HG03439 (cell line): Measurements from ENCODE around the gene B4GALT5.
"Not testable (repeated sequence)": the region's sequence is repeated elsewhere in the genome, so short reads cannot be mapped to it uniquely, and the experiment has no call there.

ENCODE experiments used
- ATAC-seq: cut with Tn5 transposase; IDR thresholded peaks from one replicate; pipeline ENCODE4 v1.9.1; 2021; ENCODE audit warnings: mild to moderate bottlenecking, moderate library complexity; ENCODE audit not compliant: unreplicated experiment

The B4GALT5 gene

GRCh38 chr20:49611539-49612126, 102.0 kb downstream of the B4GALT5 start:
- not testable (repeated sequence) for ATAC-seq

GRCh38 chr20:49610691-49611538, 102.8 kb downstream of the B4GALT5 start:
- ATAC-seq = peak; percentile 71

- ATAC-seq = peak; percentile 41
Measured at GRCh38 chr20:49608752-49609670, 104.7 kb downstream of the B4GALT5 start.

GRCh38 chr20:49607568-49607967, 106.1 kb downstream of the B4GALT5 start:
- no peak for ATAC-seq

- ATAC-seq = no peak
Measured at GRCh38 chr20:49603209-49603627, 110.5 kb downstream of the B4GALT5 start.

DNA sequence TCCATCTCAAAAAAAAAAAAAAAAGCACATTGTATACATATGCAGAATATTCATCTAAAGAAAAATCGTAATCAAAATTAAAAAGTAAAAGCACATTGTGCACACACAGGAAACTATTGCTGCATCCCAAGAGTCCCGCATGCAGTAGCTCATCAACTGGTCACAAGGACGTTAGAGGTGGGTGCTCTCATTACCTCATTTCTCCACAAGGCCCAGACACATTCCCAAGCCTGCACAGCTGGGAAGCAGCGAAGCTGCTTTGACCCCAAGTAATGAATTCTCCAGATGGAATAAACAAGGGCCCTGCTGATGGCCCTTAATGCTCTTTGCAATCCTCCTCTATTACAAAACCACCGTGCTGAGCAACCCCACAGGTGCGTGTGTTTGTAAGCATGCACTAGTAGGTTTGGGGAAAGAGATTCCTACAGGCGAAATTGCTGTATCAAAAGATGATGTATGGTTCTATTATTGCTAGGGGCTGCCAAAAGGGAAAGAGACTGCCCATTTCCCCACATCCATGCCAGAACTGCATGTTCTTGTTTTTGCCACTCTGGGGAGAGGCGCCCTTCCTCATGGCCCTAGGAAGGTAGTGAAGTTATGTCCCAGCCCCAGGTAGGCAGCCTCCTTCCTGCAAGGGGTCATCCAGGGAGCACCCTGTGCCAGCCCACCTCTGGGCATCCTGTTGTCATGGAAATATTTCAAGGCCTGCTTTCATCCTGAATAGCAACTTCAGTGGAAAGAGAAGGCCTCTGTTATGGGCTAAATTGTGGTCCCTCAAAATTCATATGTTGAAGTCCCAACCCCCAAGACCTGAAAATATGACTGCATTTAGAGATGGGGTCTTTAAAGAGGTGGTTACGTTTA, 111.1 kb downstream of the B4GALT5 start:
- no peak for ATAC-seq

GRCh38 chr20:49601153-49601924, 112.3 kb downstream of the B4GALT5 start:
- no peak for ATAC-seq

GRCh38 chr20:49599746-49600113, 113.9 kb downstream of the B4GALT5 start:
- no peak for ATAC-seq

DNA sequence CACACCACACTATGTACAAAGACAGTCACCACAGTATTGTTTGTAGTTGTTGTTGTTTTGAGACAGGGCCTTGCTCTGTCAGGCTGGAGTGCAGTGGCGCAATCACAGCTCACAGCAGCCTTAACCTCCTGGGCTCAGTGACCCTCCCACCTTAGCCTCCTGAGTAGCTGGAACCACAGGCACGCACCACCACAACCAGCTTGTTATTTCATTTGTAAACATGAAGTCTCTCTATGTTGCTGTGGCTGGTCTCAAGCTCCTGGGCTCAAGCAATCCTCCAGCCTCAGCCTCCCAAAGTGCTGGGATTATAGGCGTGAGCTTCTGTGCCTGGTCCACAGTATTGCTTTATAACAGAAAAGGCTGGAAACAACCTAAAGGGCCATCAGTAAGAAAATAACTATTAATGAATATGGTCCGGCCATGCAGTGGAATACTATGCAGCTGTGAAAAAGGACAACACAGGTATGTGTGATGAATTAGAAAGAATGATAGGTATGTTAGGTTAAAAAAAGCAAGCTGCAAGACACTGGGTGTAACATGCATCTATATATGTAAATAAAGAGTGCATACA, 115.8 kb downstream of the B4GALT5 start:
- ATAC-seq = no peak

- ATAC-seq = no peak
Measured at GRCh38 chr20:49595811-49596561, 117.7 kb downstream of the B4GALT5 start.

DNA sequence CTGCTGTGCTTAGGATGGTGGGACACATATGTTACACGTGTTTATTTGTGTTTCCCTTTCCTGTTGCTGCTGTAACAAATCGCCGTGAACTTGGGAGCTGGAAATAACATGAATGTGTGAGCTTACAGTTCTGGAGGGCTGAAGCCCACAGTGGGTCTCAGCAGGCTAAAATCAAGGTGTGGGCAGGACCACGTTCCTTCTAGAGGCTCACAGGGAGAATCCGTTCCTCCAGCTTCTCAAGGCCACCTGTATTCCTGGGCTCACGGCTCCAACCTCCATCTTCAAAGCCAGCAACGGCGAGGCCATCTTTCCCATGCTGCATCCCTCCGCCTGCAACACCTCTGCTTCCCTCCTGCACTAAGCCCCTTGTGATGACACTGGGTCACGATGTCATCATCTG, 118.3 kb downstream of the B4GALT5 start:
- ATAC-seq = no peak

GRCh38 chr20:49594931-49595315, 118.8 kb downstream of the B4GALT5 start:
- ATAC-seq = no peak

DNA sequence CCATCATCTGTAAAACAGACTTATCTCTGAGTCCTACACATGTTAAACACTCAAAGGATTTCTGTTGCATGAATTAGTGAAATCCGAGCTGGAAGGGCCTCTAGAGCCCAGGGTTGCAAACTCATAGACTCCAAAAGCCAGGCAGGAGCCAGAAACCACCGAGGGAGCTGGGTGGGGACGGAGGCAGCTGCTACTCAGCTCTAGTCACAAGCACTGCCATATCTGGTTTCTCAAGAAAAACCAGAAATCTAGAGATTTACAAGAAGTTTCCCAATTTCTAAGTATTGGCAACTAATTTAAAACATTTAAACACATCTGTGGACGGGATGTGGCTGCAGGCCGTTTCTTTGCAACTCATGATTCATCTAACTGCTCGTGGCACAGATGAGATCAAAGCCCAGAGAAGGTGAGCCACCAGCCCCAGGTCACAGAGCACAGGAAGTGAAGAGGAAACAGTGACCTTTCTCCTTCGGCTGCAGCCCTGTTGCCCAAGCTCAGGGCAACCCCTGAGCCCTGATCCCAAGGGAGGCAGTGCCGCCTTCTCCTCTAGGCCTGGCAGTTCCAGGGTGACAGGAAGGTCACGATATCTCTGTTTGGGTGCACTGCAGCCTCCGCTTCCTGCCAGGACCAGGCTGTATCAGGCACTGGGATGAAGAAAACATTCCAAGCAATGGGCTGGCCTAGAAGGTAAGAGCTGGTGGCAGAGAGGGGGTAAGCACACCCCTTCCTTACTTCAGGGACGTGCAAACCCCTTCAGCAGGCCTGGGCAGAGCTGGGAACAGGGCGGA, 119.3 kb downstream of the B4GALT5 start:
- no peak for ATAC-seq

DNA sequence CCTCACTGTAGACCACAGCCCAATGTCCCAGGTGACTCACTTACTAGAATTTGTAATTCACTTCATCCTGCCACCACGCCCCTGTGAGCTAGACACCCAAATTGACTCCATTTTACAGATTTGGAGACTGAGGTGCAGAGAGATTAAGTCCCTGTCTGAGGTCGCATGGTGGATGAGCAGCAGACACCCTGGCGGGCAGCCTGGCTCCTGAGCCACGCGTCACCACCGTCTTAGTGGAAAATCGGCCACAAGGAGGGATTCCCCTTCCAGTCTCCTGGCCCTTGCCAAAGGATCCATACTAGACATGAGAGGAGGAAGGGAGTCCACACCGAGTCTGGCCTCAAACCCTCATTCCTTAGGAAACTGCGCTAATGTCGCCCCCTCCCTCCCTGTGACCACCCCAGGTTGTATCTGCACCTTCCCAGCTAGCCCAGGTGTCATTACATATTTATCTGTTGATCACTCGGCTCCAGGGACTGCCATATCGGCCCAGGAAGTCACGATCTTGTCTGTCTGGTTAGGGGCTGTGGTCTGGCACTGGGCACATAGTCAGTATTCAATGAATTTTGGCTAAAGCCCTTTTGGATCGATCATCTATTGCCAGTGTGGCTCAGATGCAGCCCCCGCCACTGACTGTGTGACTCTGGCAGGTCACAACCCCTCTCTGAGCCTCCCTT, 120.1 kb downstream of the B4GALT5 start:
- no peak for ATAC-seq

- no peak for ATAC-seq
Measured at GRCh38 chr20:49592120-49592519, 121.6 kb downstream of the B4GALT5 start.

DNA sequence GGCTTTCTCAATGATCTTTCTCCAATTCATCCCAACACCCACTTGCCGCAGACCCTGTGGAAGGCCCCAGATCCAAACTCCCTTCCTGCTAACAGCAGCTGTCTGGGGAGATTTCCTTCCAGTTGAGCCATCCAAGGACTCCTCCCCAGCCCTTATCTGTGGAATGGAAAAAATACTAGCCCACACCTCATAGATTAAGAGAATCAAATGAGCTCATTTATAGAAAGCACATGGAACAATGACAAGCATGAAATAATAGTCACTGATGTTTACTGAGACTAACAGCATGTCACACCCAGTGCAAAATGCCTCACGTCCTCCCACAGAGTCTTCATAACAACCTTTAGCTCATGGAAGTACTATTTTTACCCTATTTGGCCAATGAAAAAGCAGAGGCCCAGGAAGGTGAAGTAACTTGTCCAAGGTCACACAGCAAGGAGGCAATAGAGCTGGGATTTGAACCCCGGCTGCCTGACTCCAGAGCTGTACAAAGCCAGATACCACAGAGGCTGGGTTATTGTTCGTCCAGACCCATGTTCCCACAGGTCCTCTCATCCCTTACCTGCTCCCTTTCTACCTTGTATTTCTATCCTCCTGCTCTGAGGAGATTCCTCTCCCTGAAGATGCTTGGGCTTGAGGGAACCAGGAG, 122.3 kb downstream of the B4GALT5 start:
- ATAC-seq = no peak
